ENCODE data around the gene ENO2. TPM values are rescaled to one million over a fixed set of nuclear protein-coding genes. Genes with fewer than 3 reads are reported as not detected.
A peak's percentile ranks its signal among the peaks of the same experiment; 100 is the strongest.
"Not testable (repeated sequence)": the region's sequence is repeated elsewhere in the genome, so short reads cannot be mapped to it uniquely, and the experiment has no call there.

The ENO2 gene
- total RNA-seq, 3 donors from 2014 or later = 5.0 to 16.1 (median 11.1) TPM

GRCh38 chr12:6868211-6869048 is 46.0 kb upstream of the ENO2 start:
- intact Hi-C loops (cut with DNase I; ENCODE audit: low total_unique reads) = loop anchor here (10.0 kb wide), 1 partner anchor 96 kb away; no protein-coding TSS in a partner anchor
- no peak for DNase-seq (ENCODE audit: low spot score in 2 of 2)

DNA sequence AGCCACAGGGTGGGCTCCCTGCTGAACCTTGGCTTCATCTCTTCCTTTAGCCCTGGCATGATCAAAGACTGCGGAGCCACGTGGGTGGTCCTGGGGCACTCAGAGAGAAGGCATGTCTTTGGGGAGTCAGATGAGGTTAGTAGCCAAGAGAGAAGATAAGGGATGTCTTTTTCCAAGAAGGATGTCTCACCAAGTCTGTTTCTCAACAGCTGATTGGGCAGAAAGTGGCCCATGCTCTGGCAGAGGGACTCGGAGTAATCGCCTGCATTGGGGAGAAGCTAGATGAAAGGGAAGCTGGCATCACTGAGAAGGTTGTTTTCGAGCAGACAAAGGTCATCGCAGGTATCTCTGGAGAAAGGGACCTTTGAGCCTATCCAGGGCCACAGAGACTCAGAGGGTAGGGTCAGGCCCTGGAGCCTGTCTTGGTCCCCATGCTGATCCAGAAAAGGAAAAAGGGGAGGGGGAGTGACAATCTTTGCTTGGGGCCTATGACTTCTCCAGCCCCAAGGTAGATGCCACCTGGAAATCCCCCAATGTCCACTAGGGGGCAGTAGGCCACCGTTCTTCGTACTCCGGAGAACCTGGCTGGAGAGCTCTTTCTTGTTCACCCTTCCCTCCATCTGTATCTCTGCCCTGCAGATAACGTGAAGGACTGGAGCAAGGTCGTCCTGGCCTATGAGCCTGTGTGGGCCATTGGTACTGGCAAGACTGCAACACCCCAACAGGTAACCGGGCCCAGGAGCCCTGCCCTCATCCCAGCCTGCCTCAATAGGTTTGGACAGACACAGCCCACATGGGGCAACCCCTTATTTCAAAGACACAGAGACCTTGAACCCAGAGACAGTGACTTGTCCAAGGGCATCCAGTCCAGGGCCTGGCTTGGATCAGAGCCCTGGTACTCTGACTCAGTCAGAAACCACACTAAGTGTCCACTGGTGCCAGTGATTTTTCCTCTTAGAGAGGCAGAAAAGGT is 45.0 kb upstream of the ENO2 start:
- DNase-seq (ENCODE audit: low spot score in 2 of 2) = peak; percentile 74 to 83
- Histone ChIP-seq H3K9me3 (no peaks in the 10 kb centered on the region), H3K36me3 (no peaks in the 10 kb centered on the region), H3K4me1 (peaks cover 5 to 27% of the 10 kb centered on the region in 2 donors), H3K27ac (peak overlapping the region; percentile 95 to 96), H3K27me3 (no peaks in the 10 kb centered on the region), H3K4me3 (peak overlapping the region; percentile 90 to 100 (median 94))
- TF ChIP-seq POLR2AphosphoS5 (IDR thresholded peaks at IDR 0.05) = peak in 1 of 3 donors; percentile 37
- TF ChIP-seq POLR2A (IDR thresholded peaks at IDR 0.05) = no peak
- TF ChIP-seq, protein P1, sequence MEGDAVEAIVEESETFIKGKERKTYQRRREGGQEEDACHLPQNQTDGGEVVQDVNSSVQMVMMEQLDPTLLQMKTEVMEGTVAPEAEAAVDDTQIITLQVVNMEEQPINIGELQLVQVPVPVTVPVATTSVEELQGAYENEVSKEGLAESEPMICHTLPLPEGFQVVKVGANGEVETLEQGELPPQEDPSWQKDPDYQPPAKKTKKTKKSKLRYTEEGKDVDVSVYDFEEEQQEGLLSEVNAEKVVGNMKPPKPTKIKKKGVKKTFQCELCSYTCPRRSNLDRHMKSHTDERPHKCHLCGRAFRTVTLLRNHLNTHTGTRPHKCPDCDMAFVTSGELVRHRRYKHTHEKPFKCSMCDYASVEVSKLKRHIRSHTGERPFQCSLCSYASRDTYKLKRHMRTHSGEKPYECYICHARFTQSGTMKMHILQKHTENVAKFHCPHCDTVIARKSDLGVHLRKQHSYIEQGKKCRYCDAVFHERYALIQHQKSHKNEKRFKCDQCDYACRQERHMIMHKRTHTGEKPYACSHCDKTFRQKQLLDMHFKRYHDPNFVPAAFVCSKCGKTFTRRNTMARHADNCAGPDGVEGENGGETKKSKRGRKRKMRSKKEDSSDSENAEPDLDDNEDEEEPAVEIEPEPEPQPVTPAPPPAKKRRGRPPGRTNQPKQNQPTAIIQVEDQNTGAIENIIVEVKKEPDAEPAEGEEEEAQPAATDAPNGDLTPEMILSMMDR (IDR thresholded peaks at IDR 0.05) = peak; percentile 82 to 94 (median 89)
- intact Hi-C loops (cut with DNase I; ENCODE audit: low total_unique reads) = loop anchor here (5.0 to 10.0 kb wide), 2 partner anchors 95 to 662 kb away; no protein-coding TSS in a partner anchor

More at GRCh38 chr12:6868211-6869048, 46.0 kb upstream of the ENO2 start:
- Histone ChIP-seq H3K27me3 (no peaks in the 10 kb centered on the region), H3K36me3 (no peaks in the 10 kb centered on the region), H3K4me3 (peak overlapping the region; percentile 90 to 100 (median 94)), H3K9me3 (no peaks in the 10 kb centered on the region), H3K4me1 (peaks cover 5 to 27% of the 10 kb centered on the region in 2 donors), H3K27ac (peak overlapping the region; percentile 95 to 96)
- TF ChIP-seq, protein P1 (IDR thresholded peaks at IDR 0.05) = no peak
- no peak for TF ChIP-seq POLR2AphosphoS5 (IDR thresholded peaks at IDR 0.05)

DNA sequence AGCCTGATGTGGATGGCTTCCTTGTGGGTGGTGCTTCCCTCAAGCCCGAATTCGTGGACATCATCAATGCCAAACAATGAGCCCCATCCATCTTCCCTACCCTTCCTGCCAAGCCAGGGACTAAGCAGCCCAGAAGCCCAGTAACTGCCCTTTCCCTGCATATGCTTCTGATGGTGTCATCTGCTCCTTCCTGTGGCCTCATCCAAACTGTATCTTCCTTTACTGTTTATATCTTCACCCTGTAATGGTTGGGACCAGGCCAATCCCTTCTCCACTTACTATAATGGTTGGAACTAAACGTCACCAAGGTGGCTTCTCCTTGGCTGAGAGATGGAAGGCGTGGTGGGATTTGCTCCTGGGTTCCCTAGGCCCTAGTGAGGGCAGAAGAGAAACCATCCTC is 44.1 kb upstream of the ENO2 start:
- intact Hi-C loops (cut with DNase I; ENCODE audit: low total_unique reads) = loop anchor here (5.0 kb wide), 1 partner anchor 663 kb away; no protein-coding TSS in a partner anchor
- H3K27ac ChIP-seq = peak overlapping the region in 1 of 2 donors; percentile 12
- not testable (repeated sequence) for DNase-seq (ENCODE audit: low spot score in 2 of 2); H3K4me3 ChIP-seq; H3K27me3 ChIP-seq; H3K9me3 ChIP-seq; H3K36me3 ChIP-seq
- H3K4me1 ChIP-seq = peaks cover 5 to 27% of the 10 kb centered on the region in 2 donors

- TF ChIP-seq POLR2AphosphoS5 (IDR thresholded peaks at IDR 0.05) (no peak), POLR2A (IDR thresholded peaks at IDR 0.05) (no peak)
- TF ChIP-seq, protein P1 (IDR thresholded peaks at IDR 0.05) = no peak
- DNase-seq (ENCODE audit: low spot score in 2 of 2) = no peak
- Histone ChIP-seq H3K4me3 (peak overlapping the region in 2 of 3 donors; percentile 70 to 84), H3K4me1 (peaks cover 5 to 27% of the 10 kb centered on the region in 2 donors), H3K9me3 (no peaks in the 10 kb centered on the region), H3K36me3 (no peaks in the 10 kb centered on the region), H3K27me3 (no peaks in the 10 kb centered on the region), H3K27ac (peak overlapping the region; percentile 78 to 94)
- intact Hi-C loops (cut with DNase I; ENCODE audit: low total_unique reads) = loop anchor here (5.0 kb wide), 1 partner anchor 664 kb away; no protein-coding TSS in a partner anchor
Observed at GRCh38 chr12:6871052-6871957, 43.1 kb upstream of the ENO2 start.
